ENCODE results near the gene PPP2R2B. TPM values are rescaled to one million over a fixed set of nuclear protein-coding genes. Genes with fewer than 3 reads are reported as not detected.
"Not testable (repeated sequence)": the region's sequence is repeated elsewhere in the genome, so short reads cannot be mapped to it uniquely, and the experiment has no call there.

The PPP2R2B gene
- polyA plus RNA-seq, 1 donor = 1.2 TPM

DNA sequence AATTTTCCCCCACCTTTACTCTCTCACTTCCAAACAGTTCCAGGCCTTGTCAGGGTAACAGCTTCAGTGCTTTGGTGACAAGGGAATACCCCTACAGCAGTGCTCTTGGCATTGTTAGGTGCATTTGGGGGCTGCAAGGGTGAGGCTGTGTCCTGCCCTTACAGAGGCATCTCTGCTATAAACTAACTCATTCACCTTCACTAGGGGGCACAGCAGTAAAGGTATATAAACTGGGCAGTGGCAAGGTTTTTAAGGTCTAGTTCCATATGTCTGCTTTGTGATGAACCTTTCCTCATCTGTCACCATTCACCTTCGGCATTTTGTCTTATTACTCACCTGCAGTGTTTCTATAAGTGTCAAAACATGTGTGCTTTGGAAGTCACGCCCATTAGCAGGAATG, 283.5 kb downstream of the PPP2R2B start:
- DNase-seq = no peak

DNA sequence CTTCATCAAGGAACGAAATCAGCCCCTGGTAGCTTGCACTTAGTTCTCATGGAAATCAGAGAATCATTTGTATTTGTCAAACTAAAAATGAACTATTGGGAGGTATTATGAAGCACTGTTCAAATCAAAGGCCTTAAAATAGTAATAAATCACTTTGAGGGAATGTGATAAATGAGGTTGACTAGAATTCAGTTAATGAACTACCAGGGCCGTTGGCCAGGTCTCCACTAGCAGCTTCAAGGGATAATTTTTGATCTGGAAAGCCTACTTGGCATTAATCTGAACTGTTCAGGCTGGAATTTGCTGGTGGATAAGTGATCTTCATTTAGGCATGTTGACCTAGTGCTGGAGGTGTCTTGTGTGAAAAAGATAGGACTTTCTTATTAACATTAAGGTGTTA, 286.2 kb downstream of the PPP2R2B start:
- DNase-seq = no peak

DNA sequence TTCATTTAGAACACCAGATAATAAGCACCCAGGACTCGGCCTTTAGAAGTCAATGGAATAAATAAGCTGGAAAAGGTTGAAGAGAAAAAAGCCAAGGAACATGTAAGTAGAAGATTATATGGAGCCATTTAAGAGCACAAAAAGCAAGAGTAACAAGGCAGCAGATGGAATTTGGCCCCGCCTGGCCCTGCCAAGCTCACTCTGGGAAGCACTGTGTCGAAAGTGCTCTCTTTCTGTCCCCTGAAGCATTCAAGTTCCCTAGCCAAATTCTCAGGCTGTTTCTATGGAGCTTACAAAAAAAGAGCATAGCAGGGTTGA, 289.6 kb downstream of the PPP2R2B start:
- no peak for DNase-seq

DNA sequence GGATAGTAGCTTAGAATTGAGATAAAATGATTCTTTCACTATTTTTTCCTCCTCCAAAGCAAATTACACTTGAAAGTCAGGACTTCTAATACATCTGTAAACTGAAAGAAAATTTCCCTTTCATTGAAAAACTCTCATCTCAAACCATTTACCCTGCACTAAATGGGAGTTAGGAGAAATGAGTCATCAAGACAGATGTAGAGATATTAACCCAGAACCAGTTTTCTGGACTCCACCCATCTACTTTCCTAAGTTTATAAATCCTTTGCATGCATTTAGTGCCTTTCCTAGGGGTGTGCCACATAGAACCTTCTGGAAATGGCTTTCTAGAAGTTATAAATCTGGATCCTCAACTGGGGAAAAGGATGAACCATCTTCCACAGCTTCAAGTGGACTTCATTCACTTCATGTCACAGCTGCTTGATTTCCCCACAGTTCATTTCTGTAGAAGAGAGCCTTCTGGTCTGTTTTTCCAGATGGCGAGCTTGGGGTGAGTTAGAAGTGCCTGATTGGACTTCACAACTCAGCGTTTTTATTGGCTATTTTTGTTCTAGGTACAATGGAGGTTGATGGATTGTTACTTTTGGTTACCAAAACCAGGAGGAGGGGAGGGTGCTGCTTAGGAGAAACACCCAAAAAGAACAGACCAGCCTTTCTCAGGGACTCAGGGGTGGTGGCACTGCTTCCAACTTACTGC, 290.1 kb downstream of the PPP2R2B start:
- DNase-seq = no peak

DNA sequence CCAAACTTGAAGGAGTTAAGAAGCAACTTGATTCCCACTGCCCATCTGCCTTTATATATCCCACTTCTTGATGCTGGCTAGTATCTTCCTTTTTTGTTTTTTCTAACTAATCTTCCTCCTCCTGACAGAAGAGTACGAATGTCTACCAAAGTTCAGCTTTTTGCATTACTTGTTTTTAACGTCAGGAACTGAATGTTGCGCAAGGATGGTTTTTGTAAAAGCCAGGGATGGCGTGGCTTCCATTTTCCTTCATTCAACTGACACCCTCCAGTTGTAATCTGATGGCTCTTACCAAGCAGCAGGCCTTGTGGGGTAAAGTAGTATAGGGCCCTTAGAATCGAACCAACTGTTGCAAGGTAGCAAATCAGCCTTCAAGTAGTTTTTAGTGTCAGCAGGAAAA, 291.8 kb downstream of the PPP2R2B start:
- no peak for DNase-seq

DNA sequence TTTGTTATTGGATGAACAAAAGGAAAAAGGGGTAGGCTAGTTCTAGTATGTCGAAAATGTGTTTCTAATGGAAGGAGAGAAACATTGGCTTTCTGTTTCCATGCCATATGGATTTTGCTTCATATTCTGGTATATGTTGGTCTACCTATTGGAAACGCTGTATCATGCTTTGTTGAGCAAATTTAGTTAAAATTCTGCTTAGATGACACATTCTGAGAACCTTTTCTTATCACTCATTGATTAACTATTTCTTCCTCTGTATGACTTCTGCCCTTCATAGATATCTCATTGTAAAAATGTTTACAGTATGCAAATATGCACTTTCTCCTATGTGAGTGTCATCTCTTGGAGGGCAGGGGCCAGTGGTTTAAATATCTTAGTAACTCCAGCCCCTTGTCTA, 293.8 kb downstream of the PPP2R2B start:
- DNase-seq = no peak

DNA sequence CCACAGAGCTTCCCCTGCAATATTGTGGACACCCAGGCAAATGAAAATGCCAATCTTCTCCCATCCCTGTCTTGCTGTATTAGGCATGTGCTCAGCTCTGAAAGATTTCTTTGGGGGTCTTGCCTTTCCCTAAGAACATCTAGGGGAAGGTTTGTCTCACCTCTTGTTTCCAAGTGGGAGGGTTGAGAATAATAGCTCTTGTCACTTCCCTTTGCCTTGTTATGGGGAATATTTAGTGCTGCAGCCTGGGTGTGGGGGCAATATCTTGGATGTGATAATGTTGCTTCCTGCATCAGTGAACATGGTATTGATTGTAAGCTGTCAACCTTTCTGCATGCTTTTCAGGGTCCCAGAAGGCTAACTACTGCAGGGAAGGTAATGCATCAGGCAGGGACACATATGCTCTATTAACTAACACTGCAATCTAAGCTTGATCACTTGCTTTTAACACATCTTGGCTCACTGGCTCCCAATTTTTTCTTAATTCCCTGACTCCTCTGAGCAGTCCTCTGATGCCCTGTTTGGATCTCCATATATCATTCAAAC, 296.4 kb downstream of the PPP2R2B start:
- DNase-seq = no peak

DNA sequence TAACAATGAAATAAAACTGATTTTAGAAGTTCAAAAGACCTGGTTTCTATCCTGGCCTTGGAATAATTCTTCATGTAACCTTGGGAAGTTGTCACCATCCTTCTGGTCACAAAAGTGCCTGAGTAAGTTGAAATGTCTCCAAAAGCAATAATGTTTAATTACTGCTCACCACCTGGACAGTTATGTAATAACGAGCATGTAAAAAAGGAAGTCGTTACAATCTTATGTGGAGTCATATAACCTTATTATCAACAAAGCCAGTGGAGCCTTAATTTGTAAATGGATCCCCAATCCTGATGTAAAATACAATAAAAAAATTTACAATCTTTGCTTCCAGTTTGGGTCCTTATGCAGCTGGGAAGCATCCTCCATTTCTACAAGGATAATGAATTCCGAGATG, 298.3 kb downstream of the PPP2R2B start:
- no peak for DNase-seq

DNA sequence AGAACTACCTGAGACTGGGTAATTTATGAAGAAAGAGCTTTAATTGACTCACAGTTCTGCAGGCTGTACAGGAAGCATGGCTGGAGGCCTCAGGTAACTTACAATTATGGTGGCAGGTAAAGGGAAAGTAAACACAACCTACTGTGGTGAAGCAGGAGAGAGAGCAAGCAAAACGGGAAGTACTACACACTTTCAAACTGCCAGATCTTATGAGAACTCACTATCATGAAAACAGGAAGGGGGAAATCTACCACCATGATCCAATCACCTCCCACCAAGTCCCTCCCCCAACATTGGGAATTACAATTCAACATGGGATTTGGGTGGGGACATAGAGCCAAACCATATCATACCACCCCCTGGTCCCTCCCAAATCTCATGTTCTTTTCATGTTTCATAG, 303.8 kb downstream of the PPP2R2B start:
- DNase-seq = no peak

DNA sequence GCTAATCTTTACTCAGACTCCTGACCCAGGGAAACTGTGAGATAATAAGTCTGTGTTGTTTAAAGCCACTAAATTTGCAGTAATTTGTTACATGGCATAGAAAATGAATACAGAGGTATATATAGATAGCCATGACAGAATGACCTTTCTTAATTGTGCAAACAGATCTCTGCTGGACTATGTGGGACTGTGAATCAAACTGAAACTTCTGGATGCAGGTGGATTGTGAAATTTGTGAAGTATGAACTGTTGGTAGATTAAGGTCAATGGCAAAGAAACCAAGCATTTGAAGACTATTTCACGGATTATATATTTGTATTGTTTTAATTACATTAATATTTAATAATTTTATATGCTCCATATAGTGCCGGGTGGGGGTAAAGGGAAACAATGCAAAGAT, 310.4 kb downstream of the PPP2R2B start:
- DNase-seq = no peak

DNA sequence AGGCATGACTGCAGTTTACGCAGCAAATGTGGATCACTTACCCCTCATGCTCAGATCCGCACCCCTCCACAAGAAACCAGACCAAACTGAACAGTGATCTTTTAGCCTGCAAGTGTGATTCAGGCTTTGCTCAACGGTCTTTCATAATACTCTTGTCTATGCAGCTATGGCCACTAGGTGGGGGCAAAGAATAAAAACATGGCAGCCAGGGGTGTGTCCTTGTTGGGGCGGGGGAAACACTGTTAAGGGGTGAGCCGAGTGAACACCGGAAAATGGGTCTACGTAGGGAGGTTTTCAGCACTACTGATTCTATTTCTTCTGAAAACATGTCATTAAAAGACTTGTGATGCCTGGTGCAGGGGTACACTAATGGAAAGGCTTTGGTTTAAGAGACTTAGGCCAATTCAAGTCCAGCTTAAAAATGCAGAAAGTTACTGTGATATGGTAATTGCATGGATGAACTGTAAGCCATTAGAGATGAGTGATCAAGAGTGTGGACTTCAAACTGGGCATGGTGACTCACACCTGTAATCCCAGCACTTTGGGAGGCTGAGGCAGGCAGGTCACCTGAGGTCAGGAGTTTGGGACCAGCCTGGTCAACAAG, 312.7 kb downstream of the PPP2R2B start:
- peak; percentile 26 for DNase-seq

DNA sequence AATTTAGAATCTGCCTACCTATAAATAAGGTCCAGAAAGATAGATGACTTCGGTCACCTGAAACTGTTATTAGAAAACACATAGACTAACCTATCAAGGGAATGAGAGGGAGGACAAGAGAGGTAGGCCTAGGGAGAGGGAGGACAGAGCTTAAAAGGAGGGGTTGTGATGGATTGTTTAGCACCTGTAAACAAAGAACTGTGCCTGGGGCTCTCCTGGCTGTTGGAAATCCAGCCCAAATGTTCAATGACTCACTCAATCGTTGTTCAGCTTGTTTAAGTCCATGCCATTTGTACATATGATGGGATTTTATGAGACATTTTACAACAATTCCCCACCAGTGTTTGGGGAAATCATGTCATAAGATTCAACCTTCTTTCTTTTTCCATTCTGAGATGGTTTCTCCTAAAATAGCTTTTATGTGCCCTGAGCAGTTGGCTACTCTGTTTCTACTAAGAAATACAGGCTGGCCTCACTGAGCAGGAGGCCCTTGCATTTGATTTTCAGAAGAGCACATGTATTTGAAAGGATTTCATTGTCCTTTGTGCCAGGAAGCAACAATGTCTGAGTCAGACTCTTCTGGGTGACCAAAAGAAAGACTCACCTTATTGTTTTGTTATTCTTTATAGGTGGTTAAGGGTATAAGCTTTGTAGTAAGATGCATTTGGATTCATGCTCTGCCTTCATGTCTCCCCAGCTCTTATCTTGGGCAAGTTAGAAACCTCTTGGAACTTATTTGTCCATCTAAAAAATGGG, 314.4 kb downstream of the PPP2R2B start:
- no peak for DNase-seq

DNA sequence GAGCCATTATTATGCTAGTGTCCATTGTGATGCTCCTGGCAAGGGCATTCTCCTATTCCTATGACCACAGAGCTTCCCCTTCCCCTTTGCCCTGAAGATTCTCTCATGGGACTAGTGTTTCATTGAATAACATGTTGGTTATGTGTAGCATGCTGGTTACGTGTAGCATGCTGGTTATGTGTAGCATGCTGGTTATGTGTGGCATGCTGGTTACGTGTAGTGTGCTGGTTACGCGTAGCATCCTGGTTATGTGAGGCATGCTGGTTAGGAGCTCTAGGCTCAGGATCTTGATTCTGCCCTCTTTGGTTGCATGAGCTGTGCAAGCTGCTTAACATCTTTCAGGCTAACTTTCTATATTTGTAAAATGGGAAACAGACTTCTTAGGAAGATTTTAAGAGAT, 316.1 kb downstream of the PPP2R2B start:
- no peak for DNase-seq

DNA sequence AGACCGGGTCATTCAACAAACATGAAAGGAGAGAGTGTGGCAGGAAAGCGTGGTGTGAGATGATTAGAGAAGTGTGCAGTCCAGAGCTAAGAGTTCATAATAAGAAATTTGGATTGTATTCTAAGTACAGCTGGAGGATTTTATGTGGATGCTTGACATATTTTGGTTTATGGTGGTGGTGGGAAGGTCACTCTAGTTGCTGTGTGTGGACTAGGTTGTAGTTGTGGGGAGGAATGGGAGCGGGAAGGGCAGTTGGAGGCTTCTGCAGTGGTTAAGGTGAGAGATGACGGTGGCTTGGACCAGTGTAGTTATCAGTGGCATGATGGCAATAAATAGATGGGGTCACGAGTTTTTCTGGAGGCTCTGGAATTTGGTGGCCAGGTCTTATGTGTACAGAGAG, 316.8 kb downstream of the PPP2R2B start:
- no peak for DNase-seq

DNA sequence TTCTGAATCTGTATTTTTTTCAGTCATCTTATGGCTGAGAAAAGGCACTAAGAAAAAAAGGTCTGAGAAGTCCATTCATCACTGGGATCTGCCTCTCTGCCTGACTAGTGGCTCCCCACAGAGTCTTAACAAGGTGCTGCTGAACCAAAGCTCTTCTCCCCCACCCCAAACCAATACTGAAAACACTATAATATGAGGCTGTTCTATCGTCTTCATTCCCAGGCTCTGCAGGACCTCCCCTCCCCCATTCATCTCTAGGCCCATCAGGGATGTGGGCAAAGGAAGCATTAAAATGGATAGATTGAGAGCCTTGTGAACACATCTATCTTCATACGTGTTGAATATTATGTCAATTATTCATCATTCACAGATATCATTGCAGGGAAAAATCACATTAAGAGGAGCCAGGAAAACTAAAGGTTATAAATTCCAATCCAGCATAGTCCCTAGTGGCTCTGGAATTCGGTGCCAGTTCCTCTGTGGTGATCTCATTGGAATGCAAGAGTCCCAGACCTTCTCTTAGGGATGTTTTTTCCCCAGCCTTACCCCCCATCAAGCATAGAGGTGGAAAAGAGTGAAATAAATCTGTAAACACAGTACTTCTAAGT, 318.2 kb downstream of the PPP2R2B start:
- no peak for DNase-seq

DNA sequence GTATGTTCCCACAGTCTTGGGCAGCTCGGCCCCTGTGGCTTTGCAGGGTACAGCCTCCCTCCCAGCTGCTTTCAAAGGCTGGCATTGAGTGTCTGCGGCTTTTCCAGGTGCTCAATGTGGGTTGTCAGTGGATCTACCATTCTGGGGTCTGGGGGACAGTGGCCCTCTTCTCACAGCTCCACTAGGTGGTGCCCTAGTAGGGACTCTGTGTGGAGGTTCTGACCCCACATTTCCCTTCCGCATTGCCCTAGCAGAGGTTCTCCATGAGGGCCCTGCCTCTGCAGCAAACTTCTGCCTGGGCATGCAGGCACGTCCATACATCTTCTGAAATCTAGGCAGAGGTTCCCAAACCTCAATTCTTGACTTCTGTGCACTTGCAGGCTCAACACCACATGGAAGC, 321.7 kb downstream of the PPP2R2B start:
- DNase-seq = not testable (repeated sequence)

DNA sequence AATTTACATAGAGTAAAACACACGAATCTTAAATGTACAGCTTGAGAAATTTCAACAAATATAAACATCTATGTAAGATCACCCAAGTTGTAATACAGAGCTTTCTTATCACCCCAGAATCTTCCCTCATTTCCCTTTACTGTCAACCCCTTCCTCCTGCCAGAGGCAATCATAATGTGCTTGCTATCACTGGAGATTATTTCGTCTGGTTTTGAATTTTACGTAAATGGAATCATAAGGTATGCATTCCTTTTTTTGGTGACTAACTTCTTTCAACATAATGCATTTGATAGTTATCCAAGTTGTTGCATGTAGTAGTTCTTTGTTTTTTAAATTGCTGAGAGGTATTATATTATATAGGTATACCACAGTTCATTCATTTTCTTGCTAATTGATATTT, 325.1 kb downstream of the PPP2R2B start:
- DNase-seq = no peak

DNA sequence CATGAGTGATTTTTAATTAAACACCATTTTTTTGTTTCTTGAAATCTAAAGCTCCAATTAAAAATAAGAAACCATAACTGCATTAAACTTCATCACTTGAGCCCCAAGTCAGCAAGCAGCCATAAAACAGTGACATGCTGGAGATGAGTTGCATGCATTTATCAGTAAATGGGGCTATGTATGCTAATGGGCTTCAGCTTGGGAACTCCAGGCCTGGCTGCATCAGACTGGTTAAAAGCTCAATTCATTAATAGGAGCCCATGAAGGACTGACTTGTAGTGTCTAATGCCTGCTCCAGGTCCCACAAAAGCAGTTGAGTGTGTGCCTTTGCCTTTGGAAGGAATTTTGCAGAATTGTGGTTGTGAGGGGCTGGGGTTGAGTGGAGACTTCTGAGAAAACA, 328.9 kb downstream of the PPP2R2B start:
- DNase-seq = no peak

DNA sequence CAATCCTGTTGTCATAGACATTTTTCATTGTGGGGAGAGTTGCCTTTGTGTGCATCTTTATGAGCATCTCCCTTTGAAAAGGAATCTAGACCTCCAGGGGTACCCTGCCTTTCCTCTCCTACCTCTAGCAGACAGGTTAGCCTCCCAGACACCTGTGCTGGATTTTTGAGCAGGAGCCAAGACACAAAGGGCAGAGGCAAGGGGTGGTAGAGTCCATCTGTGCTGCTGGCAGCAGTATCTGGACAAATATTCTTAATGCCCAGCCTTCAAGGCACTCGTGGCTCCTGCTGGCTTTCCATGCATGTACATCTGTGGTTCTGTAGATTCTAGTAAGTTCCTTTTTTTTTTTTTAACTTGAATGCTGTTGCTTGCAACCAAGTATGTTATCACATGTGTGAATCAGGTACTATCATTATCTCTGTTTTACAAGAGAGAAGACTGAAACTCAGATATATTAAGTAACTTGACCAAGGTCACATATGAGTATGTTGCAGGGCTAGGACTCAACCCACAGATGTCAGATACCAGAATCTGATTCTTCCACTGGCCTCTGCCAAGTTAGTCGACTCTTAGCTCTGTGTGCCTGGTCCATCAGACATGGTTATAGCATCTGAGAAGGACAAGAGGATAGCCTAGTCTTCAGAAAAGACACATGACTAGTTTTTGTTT, 329.6 kb downstream of the PPP2R2B start:
- DNase-seq = no peak

DNA sequence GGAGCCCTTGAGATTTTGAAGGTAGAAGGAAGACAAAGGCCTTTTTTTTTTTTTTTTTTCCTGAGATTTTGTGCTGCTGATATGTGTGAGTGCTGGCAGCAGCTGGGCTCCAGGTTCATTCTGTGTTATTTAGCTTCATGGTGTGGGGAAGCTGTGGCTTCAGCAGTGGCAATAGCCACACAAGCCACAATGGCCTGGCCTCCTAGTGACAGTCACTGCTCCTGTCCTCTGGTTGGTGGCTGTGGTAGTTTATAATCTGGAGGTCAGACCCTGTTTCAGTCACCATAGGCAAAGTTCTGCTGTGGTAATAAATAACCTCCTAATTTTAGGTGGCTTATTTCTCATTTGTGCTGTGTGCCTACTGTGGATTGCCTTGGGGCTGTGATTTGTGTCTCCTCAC, 334.3 kb downstream of the PPP2R2B start:
- no peak for DNase-seq

DNA sequence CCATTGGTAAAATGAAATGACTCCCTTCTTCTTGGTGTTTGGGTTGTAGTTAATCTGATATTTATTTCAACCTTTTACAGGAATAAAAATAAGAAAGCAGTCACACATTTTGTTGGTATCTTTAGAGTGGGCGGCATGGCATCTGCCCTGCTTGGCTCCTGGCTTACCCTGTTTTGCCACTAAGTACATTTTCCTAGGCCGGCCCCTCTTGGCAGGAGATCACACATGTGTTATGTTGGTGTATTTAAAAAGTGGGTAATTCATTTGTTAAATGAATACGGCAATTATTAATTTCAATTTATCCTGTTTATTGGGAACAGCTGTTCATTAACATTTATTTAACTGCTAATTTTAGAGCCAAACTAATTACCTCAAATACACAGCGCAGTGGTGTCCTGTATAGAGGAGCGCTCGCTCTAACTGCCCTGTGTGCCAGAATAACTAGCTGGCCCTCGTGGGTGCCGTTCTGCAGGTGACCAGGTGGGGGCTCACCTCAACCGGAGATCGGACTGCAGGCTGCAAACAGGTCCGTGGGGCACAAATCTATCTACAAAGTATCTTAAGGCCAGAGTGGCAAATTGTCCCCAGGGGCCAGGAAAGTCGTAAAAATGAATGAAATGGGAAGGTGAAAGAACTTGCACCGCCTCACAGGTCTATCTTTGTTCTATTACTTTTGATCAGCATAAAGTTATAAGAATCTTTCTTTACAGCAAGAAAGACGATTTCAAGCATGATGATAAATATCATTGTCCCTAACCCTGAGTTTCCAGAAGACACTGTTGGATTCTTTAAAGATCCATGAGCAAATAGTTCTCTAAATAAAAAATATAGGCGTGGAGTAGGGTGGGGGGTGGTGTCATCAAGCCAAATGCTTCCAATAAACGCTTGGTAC, 336.4 kb downstream of the PPP2R2B start:
- peak; percentile 38 for DNase-seq

DNA sequence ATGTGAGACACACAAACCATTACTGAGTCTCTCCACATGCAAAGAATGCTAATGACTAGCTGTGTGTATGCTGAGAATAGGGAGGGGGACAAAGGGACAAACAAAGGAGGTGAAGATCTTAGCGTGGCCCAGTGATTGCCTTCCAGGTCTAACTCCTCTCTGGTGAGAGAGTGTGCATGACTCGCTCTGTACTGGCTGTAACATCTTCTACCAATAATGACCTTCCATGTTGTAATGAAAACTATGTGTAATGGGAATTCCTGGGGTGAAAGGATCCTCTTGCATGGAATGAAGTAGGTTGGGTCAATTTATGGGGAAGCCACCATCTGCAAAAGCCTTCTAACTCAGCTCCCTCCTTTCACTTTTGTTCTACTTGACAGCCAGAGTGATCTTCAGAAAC, 338.1 kb downstream of the PPP2R2B start:
- no peak for DNase-seq

Measured in hindlimb muscle (tissue), 1 donor.